Stomach (tissue), 9 donors: Measurements from ENCODE around the gene GAS2. TPM values are rescaled to one million over a fixed set of nuclear protein-coding genes. Genes with fewer than 3 reads are reported as not detected.

Experiments used
- DNase-seq, 2 donors: peaks; one replicate each; pipeline versions ENCODE4 v3.0.0 to v3.0.0-alpha.2; 2013 to 2019
- H3K27ac ChIP-seq, 5 donors: fragments of 200-600 bp in 4 of 5; sonication (generic) in 4 of 5; one replicate each; pipeline ENCODE4 v1.5.1; 2013 to 2019; ENCODE audit warnings: mild to moderate bottlenecking in 1 of 5, moderate library complexity in 1 of 5
- H3K27me3 ChIP-seq, 3 donors: fragments of 200-600 bp; sonication (generic); one replicate each; pipeline ENCODE4 v1.5.1; 2017 to 2019; ENCODE audit warnings: mixed run types in 1 of 3
- H3K36me3 ChIP-seq, 4 donors: fragments of 200-600 bp; sonication (generic); 1 replicate in 3 of 4; 2 replicates in 1 of 4; pipeline ENCODE4 v1.5.1; 2016 to 2019
- H3K4me1 ChIP-seq, 4 donors: fragments of 200-600 bp; sonication (generic); one replicate each; pipeline ENCODE4 v1.5.1; 2016 to 2019
- H3K4me3 ChIP-seq, 4 donors: fragments of 200-600 bp; sonication (generic) in 3 of 4; one replicate each; pipeline ENCODE4 v1.5.1; 2016 to 2019; ENCODE audit warnings: mild to moderate bottlenecking in 1 of 4
- H3K9me3 ChIP-seq, 4 donors: fragments of 200-600 bp; sonication (generic); one replicate each; pipeline ENCODE4 v1.5.1; 2016 to 2019
- CTCF ChIP-seq, 7 experiments: fragments of 450-650 bp in 4 of 7; fragments of 200-600 bp in 3 of 7; sonication (generic) in 3 of 7; IDR thresholded peaks; one replicate each; pipeline ENCODE4 v1.5.1; 2016 to 2019; ENCODE audit warnings: antibody characterized with exemption in 7 of 7, control low read depth in 2 of 7, mild to moderate bottlenecking in 1 of 7
- EP300 ChIP-seq: sonication (generic); formaldehyde crosslinking; IDR thresholded peaks from one replicate; pipeline ENCODE4 v1.6.1; 2017; ENCODE audit warnings: antibody characterized with exemption
- POLR2A ChIP-seq, 4 donors: fragments of 450-650 bp; IDR thresholded peaks; one replicate each; pipeline ENCODE4 v1.6.1; 2016; ENCODE audit warnings: antibody characterized with exemption in 4 of 4, control low read depth in 2 of 4, mild to moderate bottlenecking in 1 of 4, moderate library complexity in 1 of 4
- POLR2AphosphoS5 ChIP-seq, 3 donors: sonication (generic); formaldehyde crosslinking; IDR thresholded peaks; one replicate each; pipeline ENCODE4 v1.6.1; 2016; ENCODE audit warnings: antibody characterized with exemption in 3 of 3
- WGBS, 5 donors: extraction: QIAGEN DNeasy Blood & Tissue Kit in 3 of 5; methylation state at CpG; one replicate each; pipeline versions ENCODE4 v1.1.5 to v1.1.7; 2013 to 2018; 5-methylcytosine and 5-hydroxymethylcytosine counted together
- intact Hi-C: fragments of 100-400 bp; cut with DNase I; formaldehyde crosslinking; loops from one replicate; pipeline ENCODE4 v1.15.1; 2023; ENCODE audit warnings: low total_unique reads
- polyA plus RNA-seq, 3 donors: library from polyadenylated mRNA; stranded (reverse); fragments of 200-250 nt; gene quantifications; one replicate each; pipeline ENCODE4 v1.2.3, GENCODE V29; 2013
- total RNA-seq, 5 donors: library from RNA; depleted of rRNA; stranded (reverse); fragments of >200 nt; gene quantifications; one replicate each; pipeline versions ENCODE4 v1.1.0 to v1.2.3, GENCODE V29; 2014 to 2016
- donor health status: healthy with polysubstance abuse.
- donor health status: Bipolar disorder and iron deficiency.
- donor health status: healthy.

Gene GAS2
- total and polyA plus RNA-seq, 8 donors, result 0.45 to 39.4 (median 3.7) TPM

- Histone ChIP-seq H3K27me3 (no peaks in the 10 kb centered on the region), H3K4me3 (no peak overlapping the region), H3K27ac (no peak overlapping the region), H3K9me3 (no peaks in the 10 kb centered on the region), H3K36me3 (no peaks in the 10 kb centered on the region), H3K4me1 (no peaks in the 10 kb centered on the region)
- TF ChIP-seq POLR2A (IDR thresholded peaks at IDR 0.05), result no peak
- TF ChIP-seq EP300, result no peak
- DNase-seq, result no peak
- intact Hi-C loops, result no loop called here
- 67 to 89% (median 78%) methylated on average over 1 of the region's 1 CpG for WGBS, 5 donors
Observed at GRCh38 chr11:22769081-22769480, 102.7 kb downstream of the GAS2 start.

- TF ChIP-seq POLR2AphosphoS5 (IDR thresholded peaks at IDR 0.05) (no peak), POLR2A (IDR thresholded peaks at IDR 0.05) (no peak), EP300 (no peak), CTCF (IDR thresholded peaks at IDR 0.05) (no peak)
- WGBS, 5 donors, result 51 to 78% (median 64%) methylated on average over 2 of the region's 2 CpGs
Observed at GRCh38 chr11:22774716-22775115, 108.3 kb downstream of the GAS2 start.

GRCh38 chr11:22775248-22775647 lies 108.8 kb downstream of the GAS2 start:
- no peak for DNase-seq
- Histone ChIP-seq H3K9me3 (no peaks in the 10 kb centered on the region), H3K4me3 (no peak overlapping the region), H3K27me3 (no peaks in the 10 kb centered on the region), H3K27ac (no peak overlapping the region), H3K4me1 (no peaks in the 10 kb centered on the region), H3K36me3 (no peaks in the 10 kb centered on the region)
- WGBS, 5 donors, result 50 to 79% (median 66%) methylated on average over 5 of the region's 5 CpGs
- intact Hi-C loops, result no loop called here
- TF ChIP-seq CTCF (IDR thresholded peaks at IDR 0.05) (no peak), POLR2AphosphoS5 (IDR thresholded peaks at IDR 0.05) (no peak), POLR2A (IDR thresholded peaks at IDR 0.05) (no peak), EP300 (no peak)

More at GRCh38 chr11:22774716-22775115, 108.3 kb downstream of the GAS2 start:
- H3K27me3 ChIP-seq, result no peaks in the 10 kb centered on the region
- H3K4me1 ChIP-seq, result no peaks in the 10 kb centered on the region
- intact Hi-C loops, result no loop called here
- DNase-seq, result no peak
- H3K9me3 ChIP-seq, result no peaks in the 10 kb centered on the region
- H3K27ac ChIP-seq, result no peak overlapping the region
- no peak overlapping the region for H3K4me3 ChIP-seq
- H3K36me3 ChIP-seq, result no peaks in the 10 kb centered on the region

GRCh38 chr11:22778642-22779041 lies 112.2 kb downstream of the GAS2 start:
- Histone ChIP-seq H3K9me3 (peaks cover 0 to 2% (median 0%) of the 10 kb centered on the region in 4 donors), H3K27me3 (no peaks in the 10 kb centered on the region), H3K4me3 (no peak overlapping the region), H3K27ac (no peak overlapping the region), H3K36me3 (no peaks in the 10 kb centered on the region), H3K4me1 (no peaks in the 10 kb centered on the region)
- intact Hi-C loops, result no loop called here
- peak in 1 of 2 donors; percentile 23 for DNase-seq
- TF ChIP-seq POLR2A (IDR thresholded peaks at IDR 0.05), result no peak
- no peak for TF ChIP-seq POLR2AphosphoS5 (IDR thresholded peaks at IDR 0.05)
- no peak for TF ChIP-seq EP300

- DNase-seq, result no peak
- 78 to 89% (median 80%) methylated on average over 5 of the region's 5 CpGs for WGBS, 5 donors
- Histone ChIP-seq H3K4me1 (no peaks in the 10 kb centered on the region), H3K4me3 (no peak overlapping the region), H3K27ac (no peak overlapping the region), H3K9me3 (peaks cover 0 to 6% (median 0%) of the 10 kb centered on the region in 4 donors), H3K27me3 (no peaks in the 10 kb centered on the region), H3K36me3 (no peaks in the 10 kb centered on the region)
- TF ChIP-seq CTCF (IDR thresholded peaks at IDR 0.05) (no peak), POLR2A (IDR thresholded peaks at IDR 0.05) (no peak), EP300 (no peak)
- intact Hi-C loops, result loop anchor here (10.0 kb wide), 1 partner anchor 445 kb away; the partner anchor contains the start of gene SLC17A6
Observed at GRCh38 chr11:22779850-22780249, 113.4 kb downstream of the GAS2 start.
